WERI-Rb-1 (cell line): ENCODE data around the gene CFAP107.

ENCODE experiments used
- DNase-seq: peaks from one replicate; pipeline ENCODE4 v3.0.0-alpha.2; 2020
- H3K27ac ChIP-seq: fragments of 250-450 bp; sonication (Bioruptor Pico); 2 replicates; pipeline ENCODE4 v1.5.1; 2020; ENCODE audit warnings: mild to moderate bottlenecking, moderate library complexity
- H3K27me3 ChIP-seq: fragments of 250-450 bp; sonication (Bioruptor Pico); 2 replicates; pipeline ENCODE4 v1.5.1; 2021; ENCODE audit warnings: mild to moderate bottlenecking, low read depth, moderate library complexity; ENCODE audit not compliant: insufficient read depth, severe bottlenecking
- H3K36me3 ChIP-seq: fragments of 250-450 bp; sonication (Bioruptor Pico); 2 replicates; pipeline ENCODE4 v1.5.1; 2020; ENCODE audit warnings: mild to moderate bottlenecking, moderate library complexity
- H3K4me3 ChIP-seq: 2 replicates; pipeline ENCODE4 v1.5.1; 2011; ENCODE audit warnings: low read depth, mild to moderate bottlenecking, control low read depth, low read length
- H3K9me3 ChIP-seq: fragments of 250-450 bp; sonication (Bioruptor Pico); 2 replicates; pipeline ENCODE4 v1.5.1; 2021; ENCODE audit warnings: mild to moderate bottlenecking, moderate library complexity; ENCODE audit not compliant: severe bottlenecking
- TF ChIP-seq, protein P1 (sequence below): IDR thresholded peaks from 2 replicates; pipeline ENCODE4 v1.5.1; 2011; ENCODE audit warnings: low read depth, mild to moderate bottlenecking, control low read depth, inconsistent platforms, low read length

The CFAP107 gene

DNA sequence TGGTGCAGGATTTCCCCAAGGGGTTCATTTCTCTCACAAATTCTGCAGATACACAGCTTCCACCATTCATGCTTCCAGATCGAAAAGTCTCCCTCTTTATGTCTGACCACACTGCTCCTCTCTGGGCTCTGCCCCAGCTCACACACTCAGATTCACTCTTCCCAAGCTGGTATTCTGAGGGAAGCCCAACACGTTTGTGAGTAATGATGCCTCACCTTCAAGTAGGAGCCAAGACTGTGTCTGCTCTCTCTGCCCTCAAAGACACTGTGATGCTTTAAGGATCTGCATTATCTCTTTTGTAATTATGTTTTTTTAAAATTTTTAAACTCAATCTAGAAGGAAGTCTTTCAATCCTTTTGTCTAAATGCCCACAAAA, 65.4 kb downstream of the CFAP107 start:
- Histone ChIP-seq H3K9me3 (no peaks in the 10 kb centered on the region), H3K36me3 (no peaks in the 10 kb centered on the region), H3K27ac (no peak overlapping the region), H3K4me3 (no peak overlapping the region), H3K27me3 (peaks cover 43% of the 10 kb centered on the region)
- TF ChIP-seq, protein P1, sequence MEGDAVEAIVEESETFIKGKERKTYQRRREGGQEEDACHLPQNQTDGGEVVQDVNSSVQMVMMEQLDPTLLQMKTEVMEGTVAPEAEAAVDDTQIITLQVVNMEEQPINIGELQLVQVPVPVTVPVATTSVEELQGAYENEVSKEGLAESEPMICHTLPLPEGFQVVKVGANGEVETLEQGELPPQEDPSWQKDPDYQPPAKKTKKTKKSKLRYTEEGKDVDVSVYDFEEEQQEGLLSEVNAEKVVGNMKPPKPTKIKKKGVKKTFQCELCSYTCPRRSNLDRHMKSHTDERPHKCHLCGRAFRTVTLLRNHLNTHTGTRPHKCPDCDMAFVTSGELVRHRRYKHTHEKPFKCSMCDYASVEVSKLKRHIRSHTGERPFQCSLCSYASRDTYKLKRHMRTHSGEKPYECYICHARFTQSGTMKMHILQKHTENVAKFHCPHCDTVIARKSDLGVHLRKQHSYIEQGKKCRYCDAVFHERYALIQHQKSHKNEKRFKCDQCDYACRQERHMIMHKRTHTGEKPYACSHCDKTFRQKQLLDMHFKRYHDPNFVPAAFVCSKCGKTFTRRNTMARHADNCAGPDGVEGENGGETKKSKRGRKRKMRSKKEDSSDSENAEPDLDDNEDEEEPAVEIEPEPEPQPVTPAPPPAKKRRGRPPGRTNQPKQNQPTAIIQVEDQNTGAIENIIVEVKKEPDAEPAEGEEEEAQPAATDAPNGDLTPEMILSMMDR, result no peak
- no peak for DNase-seq
